C4-2B (cell line): ENCODE measurements around the gene PGGT1B.
A peak's percentile ranks its signal among the peaks of the same experiment; 100 is the strongest.

ENCODE experiments used
- H3K27ac ChIP-seq: fragments of 450-650 bp; 2 replicates; pipeline ENCODE4 v1.5.1; 2017
- CTCF ChIP-seq: fragments of 450-650 bp; conservative IDR thresholded peaks from 2 replicates; pipeline ENCODE4 v1.5.1; 2017; ENCODE audit warnings: mild to moderate bottlenecking
- ZFX ChIP-seq: fragments of 450-650 bp; IDR thresholded peaks from 2 replicates; pipeline ENCODE4 v1.6.1; 2017

The PGGT1B gene

DNA sequence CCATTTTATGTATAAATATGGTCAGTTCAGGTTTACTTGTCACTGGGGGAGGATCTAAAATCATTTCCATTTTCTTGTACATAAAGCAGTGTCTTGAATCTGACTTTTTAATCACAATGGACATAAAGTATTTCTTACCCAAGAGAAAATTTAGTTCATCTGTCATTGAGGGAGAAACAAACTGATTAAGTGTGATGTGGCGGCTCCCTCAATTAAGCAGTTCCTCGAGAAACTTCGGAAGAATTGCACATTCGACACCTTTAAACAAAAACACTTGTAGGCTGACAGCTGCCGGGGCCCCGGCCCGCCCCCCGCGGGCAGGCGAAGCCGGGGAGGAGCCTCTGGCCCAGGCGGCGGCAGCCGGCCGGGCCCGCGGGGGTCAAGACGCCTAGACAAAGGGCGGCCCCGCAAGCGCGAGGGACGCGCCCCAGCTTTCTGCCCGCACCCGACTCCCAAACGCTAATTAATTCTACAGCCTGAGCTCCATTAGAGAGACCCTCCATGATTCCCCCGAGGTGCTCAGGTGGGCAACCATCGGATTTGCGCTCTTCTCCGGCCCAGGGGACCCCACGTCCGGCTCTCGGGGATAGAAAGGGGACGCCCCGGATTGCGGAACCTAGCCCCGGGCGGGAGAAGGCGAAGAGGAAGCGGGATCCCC is 93.7 kb downstream of the PGGT1B start:
- TF ChIP-seq CTCF (no peak), ZFX (no peak)
- H3K27ac ChIP-seq = peak overlapping the region; percentile 84

DNA sequence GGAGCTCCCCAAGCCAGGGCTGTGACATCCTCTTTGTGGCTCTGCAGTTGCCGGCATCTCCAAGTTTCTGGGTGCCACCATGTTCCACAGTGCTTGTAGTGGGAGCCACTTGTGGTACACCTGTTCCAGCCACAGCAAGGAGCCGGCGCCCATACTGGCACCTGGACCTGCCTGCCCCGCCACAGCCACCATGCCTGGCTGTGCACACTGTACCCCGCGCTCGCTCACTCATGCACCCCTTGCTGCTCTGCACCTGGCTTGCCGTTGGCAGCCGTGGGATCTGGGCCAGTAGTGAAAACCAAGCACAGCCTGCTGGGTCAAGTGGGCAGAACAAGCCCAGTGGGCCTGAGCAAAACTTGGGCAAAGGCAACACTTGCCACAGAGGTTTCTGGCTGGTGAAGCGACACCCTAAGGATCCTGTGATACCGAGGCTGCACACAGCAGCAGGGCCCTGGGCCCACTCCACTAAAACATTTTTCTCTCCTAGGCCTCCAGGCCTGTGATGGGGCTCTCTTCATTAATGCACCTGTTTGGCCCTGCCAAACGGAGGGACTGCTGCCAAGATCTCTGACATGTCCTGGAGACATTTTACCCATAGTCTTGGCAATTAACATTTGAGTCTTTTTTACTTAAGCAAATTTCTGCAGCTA is 95.8 kb downstream of the PGGT1B start:
- H3K27ac ChIP-seq = no peak overlapping the region
- no peak for TF ChIP-seq ZFX
- no peak for TF ChIP-seq CTCF

DNA sequence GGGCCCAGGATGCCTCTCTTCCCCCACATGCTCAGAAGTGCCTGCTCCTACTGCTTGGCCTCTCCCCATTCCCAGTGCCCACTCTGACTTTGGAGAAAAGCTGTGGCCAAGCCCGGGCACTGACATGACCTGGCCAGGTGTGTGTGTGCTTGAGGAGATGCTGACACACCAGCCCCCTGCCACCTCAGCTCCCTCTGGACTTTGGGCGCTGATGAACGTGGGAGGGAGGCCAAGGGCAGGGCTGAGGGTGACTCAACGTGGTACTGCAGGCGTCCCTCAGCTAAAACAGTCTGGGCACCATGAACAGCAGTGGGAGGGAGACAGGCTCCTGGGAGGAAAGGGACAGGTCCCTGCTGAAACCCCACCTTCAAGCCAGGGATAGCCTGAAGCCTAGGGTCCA is 96.9 kb downstream of the PGGT1B start:
- no peak for TF ChIP-seq CTCF
- no peak for TF ChIP-seq ZFX

DNA sequence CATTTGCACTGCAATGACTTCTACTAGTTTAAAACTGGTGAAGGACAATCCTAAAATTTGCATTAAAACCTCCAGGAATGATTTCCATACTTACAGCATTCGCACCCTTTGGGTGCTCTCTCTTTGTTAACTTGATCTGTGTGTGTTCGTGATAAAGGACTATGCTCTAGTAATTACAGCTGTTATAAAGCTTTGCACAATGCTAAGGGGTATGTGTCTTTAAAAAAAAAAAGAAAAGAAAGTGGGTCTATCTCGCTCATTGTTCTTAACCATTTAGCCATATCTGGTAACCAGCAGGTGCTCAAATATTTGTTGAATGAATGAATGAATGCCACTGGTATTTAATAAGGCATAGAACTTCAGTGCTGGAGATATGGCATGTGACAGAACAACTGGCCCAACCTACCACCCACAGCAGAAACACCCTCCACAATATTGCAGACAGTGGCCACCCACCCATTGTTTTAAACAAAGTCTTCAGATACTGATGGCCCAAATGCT is 101.7 kb downstream of the PGGT1B start:
- TF ChIP-seq CTCF (no peak), ZFX (no peak)
- H3K27ac ChIP-seq = no peak overlapping the region

More for the DNA sequence above, 96.9 kb downstream of the PGGT1B start:
- no peak overlapping the region for H3K27ac ChIP-seq
